Right ventricle myocardium superior (tissue), 1 donor: Measurements from ENCODE around the gene LRP2BP. TPM values are rescaled to one million over a fixed set of nuclear protein-coding genes. Genes with fewer than 3 reads are reported as not detected.

Source experiments
- ATAC-seq: fragments of 200-7000 bp; cut with Tn5 transposase; one replicate; pipeline ENCODE4 v1.9.1; 2020; ENCODE audit warnings: mild to moderate bottlenecking; ENCODE audit not compliant: poor library complexity
- DNase-seq: peaks from one replicate; pipeline ENCODE4 v3.0.0-alpha.2; 2020
- intact Hi-C: fragments of 100-400 bp; cut with DNase I; formaldehyde crosslinking; loops from one replicate; pipeline ENCODE4 v1.11.2; 2022
- total RNA-seq: library from RNA; stranded (reverse); fragmentation: NEBNext Ultra II Directional; extraction: Animal tissue kit (Norgen Biotek cat#: 25700); gene quantifications from one replicate; pipeline ENCODE4 v1.2.1, GENCODE V29; 2021
- donor health status: DM: no; HTN: yes; CAD: no; lungs with severe emphysema.

Gene LRP2BP
- total RNA-seq, 1 donor from 2014 or later: 2.6 TPM

DNA sequence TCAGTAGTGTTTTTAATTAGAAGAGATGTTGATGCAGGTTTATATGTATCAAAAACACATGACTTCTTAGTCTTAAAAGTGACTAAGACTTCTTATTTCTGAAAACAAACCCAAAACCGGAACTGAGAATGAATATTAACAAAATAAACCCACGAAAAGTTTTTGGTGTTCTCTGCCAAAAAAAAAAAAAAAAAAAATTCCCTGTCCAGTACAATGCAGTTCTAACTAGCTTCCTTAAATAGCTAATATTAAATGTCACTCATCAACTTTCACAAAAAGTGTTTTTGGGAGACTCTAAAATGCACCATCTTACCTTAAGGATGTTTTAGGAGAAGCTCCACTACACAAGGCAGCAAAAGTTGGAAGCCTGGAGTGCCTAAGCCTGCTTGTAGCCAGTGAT is 2.9 kb upstream of the LRP2BP start:
- no peak for ATAC-seq
- no peak for DNase-seq
- intact Hi-C loops: loop anchor here (10.0 kb wide), 1 partner anchor 194 kb away; the partner anchor contains the start of genes CFAP97 and SNX25

DNA sequence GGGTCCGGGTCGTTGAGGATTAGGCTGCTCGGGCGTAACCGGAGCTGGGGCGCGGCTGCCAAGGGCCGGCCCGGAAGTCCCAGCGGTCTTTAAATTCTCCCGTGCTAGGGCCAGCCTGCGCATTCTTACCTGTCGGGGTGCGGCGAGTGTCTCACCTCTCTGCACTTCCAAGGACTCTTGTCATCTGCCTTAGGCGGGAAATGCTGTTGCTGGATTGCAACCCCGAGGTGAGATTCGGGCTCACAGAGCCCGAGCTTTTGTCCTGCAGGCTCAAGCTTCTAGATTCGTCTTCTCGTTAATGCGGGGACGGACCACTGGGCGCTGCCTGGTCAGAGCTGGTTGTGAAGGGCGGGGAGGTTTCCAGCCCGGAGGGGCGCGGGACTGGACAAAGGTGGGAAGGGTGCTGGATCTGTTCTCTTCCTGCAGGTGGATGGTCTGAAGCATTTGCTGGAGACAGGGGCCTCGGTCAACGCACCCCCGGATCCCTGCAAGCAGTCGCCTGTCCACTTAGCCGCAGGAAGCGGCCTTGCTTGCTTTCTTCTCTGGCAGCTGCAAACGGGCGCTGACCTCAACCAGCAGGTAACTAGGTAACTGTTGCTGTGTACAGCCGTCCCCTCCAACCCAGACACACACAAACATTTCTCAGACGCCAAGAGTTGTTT is 1.1 kb upstream of the LRP2BP start, which contains the start of gene ANKRD37:
ANKRD37 (plus strand) TSS at position 118 of the 662 bp plus-strand sequence; CDS start at position 201, 83 bp downstream.
- DNase-seq (peak; percentile 62), ATAC-seq (peak; percentile 40)
- intact Hi-C loops: loop anchor here (10.0 kb wide), 1 partner anchor 192 kb away; the partner anchor contains the start of genes CFAP97 and SNX25

DNA sequence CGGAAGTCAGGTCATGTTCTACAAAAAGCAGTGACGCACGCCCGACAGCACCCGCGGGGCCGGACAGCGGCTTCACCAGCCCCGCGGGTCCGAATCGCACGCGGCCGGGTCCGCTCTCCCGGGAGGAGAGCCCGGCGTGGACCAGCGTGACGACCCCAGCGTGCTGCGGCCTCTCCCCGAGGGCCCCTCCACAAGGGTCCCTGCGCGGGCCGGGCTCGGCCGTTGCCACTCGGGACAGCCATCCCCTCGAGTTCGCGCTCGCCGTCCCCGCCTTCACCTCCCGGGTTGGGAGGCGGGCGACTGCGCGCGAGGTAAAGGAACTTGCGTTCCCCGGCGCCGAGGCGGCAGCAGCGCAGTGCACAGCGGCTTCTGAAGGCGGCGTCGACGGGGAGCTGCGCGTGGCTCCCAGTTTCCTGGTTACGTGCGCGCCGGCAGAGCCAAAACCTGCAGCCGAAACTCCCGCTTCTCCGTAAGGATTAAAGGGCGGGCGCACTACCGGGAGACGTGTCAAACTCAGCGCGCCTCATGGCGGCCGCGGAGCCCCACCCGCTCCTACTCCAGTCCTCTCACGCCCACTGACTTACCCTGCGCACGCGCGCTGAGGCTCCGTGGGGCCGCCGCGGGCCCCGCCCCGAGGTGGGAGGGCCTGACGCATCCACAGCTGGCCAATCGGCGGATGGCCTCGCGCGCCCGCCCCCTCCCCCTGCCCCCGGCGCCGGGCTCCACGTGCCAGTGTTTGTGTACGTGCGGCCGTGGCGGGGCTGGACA is 416 bp upstream of the LRP2BP start:
- ATAC-seq (peak; percentile 98), DNase-seq (peak; percentile 98)
- intact Hi-C loops: loop anchor here (10.0 kb wide), 1 partner anchor 191 kb away; the partner anchor contains the start of genes CFAP97 and SNX25

DNA sequence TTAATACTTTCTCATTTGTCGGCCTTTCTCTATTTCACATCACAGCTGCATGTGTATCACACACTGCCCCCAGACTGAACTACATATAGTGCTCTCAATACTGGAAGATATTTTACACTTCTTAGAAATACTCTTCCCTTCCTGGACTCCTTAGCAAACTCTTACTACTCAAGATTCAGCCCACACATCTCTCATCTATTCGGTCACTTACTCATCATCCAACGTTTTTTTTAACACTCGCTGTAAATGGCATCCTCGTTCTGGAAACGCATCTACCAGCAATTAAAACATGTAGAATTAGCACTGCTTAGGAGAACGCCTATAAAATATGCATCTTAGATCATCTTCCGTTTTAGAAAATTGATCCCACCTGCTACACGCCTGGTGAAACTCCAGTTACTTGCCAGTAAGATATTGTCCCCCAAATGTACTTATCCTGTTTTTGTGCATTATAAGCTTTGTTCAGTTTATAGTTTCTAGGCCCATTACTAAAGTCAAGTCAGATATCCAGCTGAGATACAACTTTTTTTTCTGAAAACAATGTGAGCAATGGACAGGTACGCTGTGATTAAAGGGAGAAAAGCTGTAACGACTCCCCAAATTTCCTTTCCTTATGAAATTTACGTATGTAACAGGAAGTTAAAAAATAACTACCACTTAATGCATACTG is 1.0 kb downstream of the LRP2BP start:
- intact Hi-C loops: loop anchor here (10.0 kb wide), 1 partner anchor 190 kb away; the partner anchor contains the start of genes CFAP97 and SNX25
- ATAC-seq (no peak), DNase-seq (no peak)

DNA sequence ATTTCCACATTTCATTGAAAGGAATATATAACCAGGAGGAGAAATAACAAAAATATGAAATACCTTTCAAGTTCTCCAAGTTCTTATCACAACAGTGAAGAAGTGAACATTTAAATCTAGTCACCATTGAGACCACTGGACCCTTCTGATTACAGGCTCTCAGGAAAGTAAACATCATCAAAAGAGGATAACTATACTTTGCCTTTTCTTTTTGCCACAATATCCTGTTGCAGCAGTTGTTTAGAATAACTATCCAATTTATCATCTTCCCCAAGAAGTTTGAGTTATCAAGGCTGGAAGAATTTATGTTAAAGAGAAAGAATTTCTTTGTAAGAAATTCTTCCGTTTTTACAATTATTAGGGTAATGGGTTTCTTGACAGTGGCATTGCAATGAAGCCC is 3.6 kb downstream of the LRP2BP start:
- DNase-seq: no peak
- intact Hi-C loops: loop anchor here (10.0 kb wide), 1 partner anchor 187 kb away; the partner anchor contains the start of genes CFAP97 and SNX25
- no peak for ATAC-seq

DNA sequence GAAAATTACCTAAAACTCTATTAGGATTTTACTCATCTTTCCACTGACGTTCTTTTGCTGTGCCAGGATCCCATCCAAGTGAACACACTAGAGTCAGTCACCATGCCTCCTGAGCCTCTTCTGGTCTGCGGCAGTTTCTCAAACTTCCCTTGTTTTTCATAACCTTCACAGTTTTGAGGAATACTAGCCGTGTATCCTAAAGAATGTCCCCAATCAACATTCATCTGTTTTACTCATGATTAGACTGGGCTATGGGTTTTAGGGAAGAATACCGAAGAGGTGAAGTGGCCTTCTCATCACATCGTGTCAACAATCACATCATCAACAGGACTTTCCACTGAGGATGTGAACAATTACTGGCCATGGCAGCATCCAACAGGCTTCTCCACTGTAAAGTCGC is 4.8 kb downstream of the LRP2BP start:
- intact Hi-C loops: loop anchor here (10.0 kb wide), 1 partner anchor 186 kb away; the partner anchor contains the start of genes CFAP97 and SNX25
- DNase-seq (no peak), ATAC-seq (no peak)

DNA sequence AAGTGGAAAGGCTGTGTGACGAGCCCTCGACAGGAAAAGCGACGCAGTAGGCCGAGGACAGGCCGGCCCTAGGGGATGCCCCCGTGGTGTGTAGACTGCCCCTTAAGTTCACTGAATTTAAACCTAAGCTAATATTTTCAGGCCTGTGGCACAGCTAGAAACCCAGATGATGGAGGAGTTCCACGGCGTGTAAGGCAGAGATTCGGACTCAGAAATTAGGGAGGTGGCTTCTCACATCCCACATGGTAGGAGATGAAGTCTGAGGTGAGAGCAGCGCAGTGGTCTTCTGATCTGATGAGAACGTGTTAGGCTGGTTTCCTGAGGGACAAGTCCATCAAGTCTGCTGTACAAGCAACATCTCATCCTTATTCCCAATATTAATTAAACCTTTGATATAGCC is 7.8 kb downstream of the LRP2BP start:
- no peak for ATAC-seq
- DNase-seq: no peak
- intact Hi-C loops: no loop called here

DNA sequence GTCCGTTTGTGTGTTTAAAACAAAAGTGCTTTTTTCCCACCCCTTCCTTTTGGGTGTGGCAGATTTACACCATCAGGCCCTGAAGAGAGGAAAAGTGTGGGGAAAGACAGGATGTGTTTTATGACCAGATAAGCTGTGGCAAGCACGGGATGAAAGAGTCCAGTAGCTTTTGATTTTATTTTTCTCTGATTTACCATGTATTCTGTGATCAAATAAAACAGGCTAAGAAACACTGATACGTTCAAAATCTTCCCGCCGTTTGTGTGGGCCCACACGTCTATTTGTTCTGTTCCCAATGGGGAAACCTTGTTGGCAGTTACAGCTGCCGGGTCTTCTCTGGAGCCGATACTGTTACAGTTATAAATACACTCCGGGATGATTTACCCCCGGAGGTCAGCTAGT is 10.8 kb downstream of the LRP2BP start:
- no peak for DNase-seq
- peak; percentile 15 for ATAC-seq

DNA sequence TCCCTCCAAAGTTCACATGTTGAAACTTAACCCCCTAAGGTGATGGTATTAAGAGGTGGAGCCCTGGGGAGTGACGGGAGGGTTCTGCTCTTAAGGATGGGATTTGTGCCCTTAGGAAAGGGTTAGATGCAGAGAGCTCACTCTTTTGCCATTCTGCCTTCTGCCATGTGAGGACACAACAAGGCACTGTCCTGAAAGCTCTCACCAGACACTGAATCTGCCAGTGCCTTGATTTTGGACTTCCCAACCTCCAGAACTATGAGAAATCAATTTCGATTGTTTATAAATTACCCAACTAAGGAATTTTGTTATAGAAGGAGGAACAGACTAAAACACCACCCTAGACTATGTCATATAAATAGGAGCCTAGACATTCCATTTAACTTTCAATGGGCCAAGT is 11.7 kb downstream of the LRP2BP start:
- ATAC-seq: no peak
- no peak for DNase-seq
- intact Hi-C loops: no loop called here

More for the DNA sequence above, 10.8 kb downstream of the LRP2BP start:
- intact Hi-C loops: no loop called here

DNA sequence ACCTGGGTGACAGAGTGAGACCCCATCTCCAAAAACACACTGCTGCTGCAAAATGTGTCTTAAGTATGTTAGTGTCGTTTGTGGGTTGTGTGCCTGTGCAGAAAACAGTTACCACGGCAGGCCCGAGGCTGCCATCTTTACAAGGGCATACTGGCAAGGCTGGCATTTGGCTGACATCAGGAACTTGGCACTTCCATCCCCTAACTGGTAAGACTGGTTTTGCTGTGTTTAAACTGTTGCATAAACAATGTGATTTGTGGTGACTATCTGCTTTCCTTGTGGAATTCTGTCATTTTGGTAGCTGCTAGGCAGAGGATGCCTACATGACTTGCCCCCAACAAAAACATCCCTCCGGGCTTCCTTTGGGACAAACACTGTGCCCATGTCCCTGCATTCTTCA is 12.3 kb downstream of the LRP2BP start:
- intact Hi-C loops: no loop called here
- ATAC-seq: no peak

DNA sequence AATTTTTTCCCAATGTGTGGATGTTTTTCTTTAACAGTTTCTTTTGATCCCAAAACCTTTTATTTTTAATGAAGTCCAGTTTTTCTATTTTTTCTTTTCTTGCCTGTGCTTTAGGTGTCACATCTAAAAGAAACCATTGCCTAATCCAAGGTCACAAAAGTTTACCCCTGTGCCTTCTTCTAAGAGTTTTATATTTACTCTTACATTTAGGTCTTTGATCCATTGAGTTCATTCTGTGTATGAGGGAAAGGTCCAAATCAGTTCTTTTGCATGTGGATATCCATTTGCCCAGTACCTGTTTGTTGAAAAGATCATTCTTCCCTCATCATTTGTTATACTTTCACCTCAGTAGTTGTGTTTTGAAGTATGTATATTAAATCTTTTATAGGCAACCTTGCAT is 13.0 kb downstream of the LRP2BP start:
- ATAC-seq: no peak
- no peak for DNase-seq
- intact Hi-C loops: no loop called here

More for the DNA sequence above, 12.3 kb downstream of the LRP2BP start:
- no peak for DNase-seq

DNA sequence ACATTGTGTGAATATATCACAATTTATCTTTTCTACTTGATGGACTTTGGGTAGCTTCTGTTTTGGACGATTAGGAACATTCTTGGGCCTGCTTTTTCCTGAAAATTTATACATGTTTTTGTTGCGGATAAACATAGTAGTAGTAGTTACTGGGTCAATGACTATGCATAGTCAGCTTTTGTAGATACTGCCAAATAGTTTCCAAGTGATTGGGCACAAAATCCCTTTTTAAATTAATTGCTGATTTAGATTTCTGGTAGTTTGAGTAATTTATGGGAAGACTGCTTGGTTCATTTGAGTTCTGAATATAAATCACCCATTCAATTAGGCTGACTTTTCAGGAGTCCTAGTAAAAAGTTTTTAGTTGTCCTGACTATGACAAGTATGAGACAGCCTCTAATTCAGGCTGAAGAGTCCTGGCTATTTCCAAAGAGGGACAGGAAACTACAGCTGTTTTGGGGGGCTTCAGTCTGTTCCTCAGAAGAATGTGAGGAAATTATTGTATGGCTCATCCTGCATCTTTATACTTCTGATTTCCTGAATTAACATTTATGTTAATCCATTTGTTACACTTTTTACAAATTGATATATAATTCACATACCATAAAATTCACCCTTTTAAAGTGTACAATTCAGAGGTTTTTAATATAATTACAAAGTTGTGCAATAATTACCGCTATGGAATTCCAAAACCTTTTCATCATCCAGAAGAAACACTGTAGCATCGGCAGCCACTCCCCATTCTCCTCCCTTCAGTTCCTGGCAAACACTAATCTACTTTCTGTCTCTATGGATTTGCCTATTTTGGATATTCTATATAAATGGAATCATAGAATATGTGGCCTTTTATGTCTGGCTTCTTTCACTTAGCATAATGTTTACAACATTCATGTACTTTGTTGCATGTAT is 14.2 kb downstream of the LRP2BP start:
- no peak for ATAC-seq
- intact Hi-C loops: no loop called here
- DNase-seq: no peak

DNA sequence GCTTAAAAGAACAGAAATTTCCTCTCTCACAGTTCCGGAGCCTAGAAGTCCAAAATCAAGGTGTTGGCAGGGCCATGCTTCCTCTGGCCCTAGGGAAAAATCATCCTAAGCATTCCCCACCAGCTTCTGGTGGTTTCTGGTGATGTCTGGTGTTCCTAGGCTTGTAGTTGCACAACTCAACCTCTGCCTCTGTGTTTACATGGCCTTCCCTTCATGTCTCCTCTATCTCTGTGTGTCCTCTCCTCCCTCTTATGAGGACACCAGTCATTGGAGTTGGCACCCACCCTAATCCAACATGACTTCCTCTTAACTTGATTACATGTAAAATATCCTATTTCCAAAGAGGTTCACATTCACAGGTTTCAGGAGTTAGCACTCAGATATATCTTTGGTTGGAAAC is 15.4 kb downstream of the LRP2BP start:
- intact Hi-C loops: no loop called here
- ATAC-seq: no peak
- no peak for DNase-seq

DNA sequence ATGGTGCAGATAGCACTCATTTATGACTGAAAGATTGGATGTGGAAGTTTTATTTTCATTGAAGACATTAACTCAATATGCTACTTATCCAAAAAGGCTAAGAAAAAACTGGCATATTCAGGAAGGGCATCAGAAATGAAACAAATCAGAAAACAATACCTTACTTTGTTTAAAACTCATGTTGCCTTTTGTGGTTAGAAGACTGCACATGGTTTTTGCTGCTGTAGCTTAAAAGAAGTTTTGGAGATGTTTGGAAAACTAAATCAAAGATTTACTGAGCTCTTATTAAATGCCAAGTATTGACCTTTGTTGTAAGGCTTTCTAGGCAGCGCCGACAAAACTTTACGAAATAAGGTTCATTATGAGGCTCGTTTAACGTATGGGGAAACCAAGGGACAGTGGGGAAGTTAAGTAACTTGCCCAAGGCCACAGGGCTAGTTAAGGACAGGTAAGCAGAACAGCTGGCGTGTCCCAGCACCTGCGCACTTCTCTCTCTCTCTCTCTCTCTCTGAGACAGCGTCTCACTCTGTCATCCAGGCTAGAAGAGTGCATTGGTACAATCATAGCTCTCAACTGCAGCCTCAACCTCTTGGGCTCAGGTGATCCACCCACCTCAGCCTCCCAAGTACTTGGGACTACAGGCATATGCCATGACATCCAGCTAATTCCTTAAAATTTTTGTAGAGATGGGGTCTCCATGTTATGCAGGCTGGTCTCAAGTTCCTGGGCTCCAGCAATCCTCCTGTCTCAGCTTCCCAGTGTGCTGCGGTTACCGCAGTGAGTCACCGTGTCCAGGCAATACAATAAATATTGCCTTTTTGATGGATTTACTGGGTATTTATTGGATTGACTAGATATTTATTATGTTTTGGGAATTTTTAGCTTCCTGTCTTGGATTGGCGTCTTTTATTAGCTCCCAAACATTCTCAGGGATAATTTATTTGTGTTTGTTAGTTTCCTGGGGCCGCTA is 16.1 kb downstream of the LRP2BP start:
- intact Hi-C loops: no loop called here
- ATAC-seq (no peak), DNase-seq (no peak)

DNA sequence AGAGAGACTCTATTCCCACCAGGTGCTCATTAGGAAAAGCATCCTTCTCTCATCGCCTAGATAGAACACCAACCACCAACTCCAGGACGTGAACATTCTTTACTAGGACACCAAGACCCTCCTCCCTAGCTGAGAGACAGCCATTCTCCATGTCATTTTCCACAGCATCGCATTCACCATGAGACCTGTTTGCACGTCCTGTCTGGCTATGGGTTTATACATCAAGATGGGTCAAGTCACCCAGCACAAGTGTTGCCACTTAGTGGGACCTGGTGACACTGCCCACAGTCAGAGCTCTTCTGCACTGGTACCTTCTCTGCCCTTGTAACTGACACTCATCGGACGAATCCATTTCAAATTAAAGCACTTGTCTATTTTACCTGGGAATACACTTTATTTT is 17.5 kb downstream of the LRP2BP start:
- ATAC-seq (no peak), DNase-seq (no peak)
- intact Hi-C loops: no loop called here

DNA sequence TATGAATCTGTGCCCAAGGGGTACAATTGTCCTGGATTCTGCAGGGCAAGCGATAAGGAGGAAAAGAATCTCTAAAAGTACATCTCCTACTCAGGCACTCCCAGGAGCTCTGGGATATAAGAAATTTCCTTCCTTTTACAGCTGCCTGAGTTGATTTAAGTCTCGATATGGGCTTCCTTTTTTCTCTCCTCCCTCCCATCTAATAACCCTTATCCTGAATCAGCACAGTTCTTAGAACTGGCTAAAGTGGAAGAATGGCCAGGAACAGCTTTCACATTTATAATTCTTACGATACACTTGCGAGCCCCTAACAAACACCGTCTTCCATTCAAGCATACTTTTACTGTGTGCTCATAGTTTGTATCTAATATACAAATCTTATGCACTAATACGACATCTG is 21.2 kb downstream of the LRP2BP start:
- DNase-seq (no peak), ATAC-seq (no peak)
- intact Hi-C loops: no loop called here

DNA sequence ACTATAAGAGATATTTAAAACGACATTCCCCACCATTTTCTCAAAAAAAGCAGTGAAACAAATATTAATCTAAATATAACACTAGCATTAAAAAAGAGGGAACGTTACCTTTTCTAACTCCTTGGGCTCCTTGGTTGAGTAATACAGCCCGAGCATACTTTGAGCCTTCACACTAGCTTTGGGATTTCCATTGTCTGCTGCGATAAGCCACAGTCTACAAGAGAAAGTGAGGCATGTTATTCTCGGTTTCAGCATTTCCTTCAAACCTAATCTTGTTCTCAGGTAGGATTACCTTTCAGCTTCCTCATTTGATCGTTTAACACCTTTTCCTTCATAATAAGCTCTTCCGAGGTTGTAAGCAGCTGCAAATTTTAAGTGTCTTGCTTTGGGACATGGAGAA is 21.7 kb downstream of the LRP2BP start:
- DNase-seq: no peak
- intact Hi-C loops: no loop called here
- no peak for ATAC-seq
